H1 (cell line): Measurements from ENCODE around the gene CD52.

ENCODE experiments used
- ATF2 ChIP-seq: IDR thresholded peaks from 2 replicates; pipeline ENCODE4 v1.6.1; 2012; ENCODE audit warnings: low read length, inconsistent platforms
- CEBPB ChIP-seq: IDR thresholded peaks from 2 replicates; pipeline ENCODE4 v1.6.1; 2012; ENCODE audit warnings: low read depth, low read length
- CTCF ChIP-seq, 3 experiments: IDR thresholded peaks; 1 replicate in 2 of 3; 2 replicates in 1 of 3; pipeline versions ENCODE4 v1.5.1 to v1.6.1; 2011; ENCODE audit warnings: low read length in 3 of 3, mild to moderate bottlenecking in 3 of 3, inconsistent platforms in 2 of 3, low read depth in 1 of 3, moderate library complexity in 1 of 3; ENCODE audit not compliant: insufficient read depth in 1 of 3; ENCODE audit errors: control extremely low read depth in 1 of 3

- TF ChIP-seq CTCF (IDR thresholded peaks at IDR 0.05; ENCODE audit: control extremely low read depth in 1 of 3, insufficient read depth in 1 of 3, low read depth in 1 of 3, low read length in 3 of 3) = no peak
- TF ChIP-seq CEBPB = no peak
- no peak for TF ChIP-seq ATF2
Observed at GRCh38 chr1:26293911-26294463, 23.8 kb upstream of the CD52 start.
